ENCODE data around the gene HSPA1A.
"Not testable (repeated sequence)": the region's sequence is repeated elsewhere in the genome, so short reads cannot be mapped to it uniquely, and the experiment has no call there.

Gene HSPA1A

DNA sequence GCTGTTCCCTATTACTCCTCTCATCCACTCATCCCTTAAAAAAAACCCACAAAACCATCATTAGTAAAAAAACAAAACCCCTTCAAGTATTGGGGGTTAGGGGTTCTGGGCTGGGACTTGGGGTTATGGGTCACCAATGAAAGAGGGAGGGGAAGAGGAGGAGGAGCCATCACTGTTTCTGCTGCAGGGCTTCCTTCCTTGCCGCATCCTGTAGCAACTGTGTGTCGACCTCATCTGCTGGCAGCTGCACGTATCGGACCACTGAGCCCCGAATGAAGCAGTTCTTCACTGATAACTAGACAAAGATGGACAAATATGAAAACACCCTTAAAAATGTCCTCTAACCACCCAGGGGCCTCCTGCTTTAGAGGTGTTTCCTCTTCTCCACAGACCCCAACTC, 17.8 kb upstream of the HSPA1A start:
- no peak overlapping the region for H2BK15ac ChIP-seq (ENCODE audit: low read length)
- no peak for DNase-seq (ENCODE audit: low spot score)
- H3K18ac ChIP-seq (ENCODE audit: low read length), result no peak overlapping the region
- H3K27ac ChIP-seq (replicated peaks; ENCODE audit: low read length), result no peak overlapping the region
- H3K9ac ChIP-seq (ENCODE audit: low read depth, low read length, poor library complexity), result no peak overlapping the region
- no peak overlapping the region for H2AFZ ChIP-seq (ENCODE audit: low read length)
- H4K8ac ChIP-seq (ENCODE audit: low read depth, low read length), result no peak overlapping the region
- H3K23ac ChIP-seq (ENCODE audit: low read depth, low read length, poor library complexity), result no peak overlapping the region
- no peaks in the 10 kb centered on the region for H3K79me1 ChIP-seq (ENCODE audit: low read depth, low read length)
- H2BK120ac ChIP-seq (ENCODE audit: low read depth, low read length), result no peak overlapping the region
- no peak overlapping the region for H4K91ac ChIP-seq (ENCODE audit: low read depth, low read length, poor library complexity)
- peaks cover 0 to 5% of the 10 kb centered on the region in 2 donors for H3K4me1 ChIP-seq (ENCODE audit: control insufficient read depth in 2 of 2, insufficient read depth in 1 of 2, low read depth in 1 of 2, low read length in 2 of 2)
- H3K27me3 ChIP-seq (ENCODE audit: control insufficient read depth in 3 of 3, insufficient read depth in 3 of 3, low read depth in 1 of 3, low read length in 3 of 3), result no peaks in the 10 kb centered on the region
- H3K4me3 ChIP-seq (ENCODE audit: low read length in 2 of 2), result peak overlapping the region in 1 of 2 donors; percentile 51
- WGBS, 2 donors (ENCODE audit: extremely low coverage in 2 of 2, insufficient read length in 2 of 2, insufficient replicate concordance in 1 of 2), result no CpG with 5 or more reads among the region's 5 CpGs
- no peaks in the 10 kb centered on the region for H3K9me3 ChIP-seq (replicated peaks in 1 of 2; ENCODE audit: control insufficient read depth in 2 of 2, insufficient read depth in 1 of 2, low read depth in 1 of 2, low read length in 2 of 2)
- H3K4me2 ChIP-seq (ENCODE audit: insufficient read depth, low read length, poor library complexity, severe bottlenecking), result no peak overlapping the region
- peaks cover 9 to 59% of the 10 kb centered on the region in 2 donors for H3K36me3 ChIP-seq (replicated peaks in 1 of 2; ENCODE audit: control insufficient read depth in 2 of 2, insufficient read depth in 2 of 2, low read length in 2 of 2)
- H2BK12ac ChIP-seq (ENCODE audit: low read length), result no peak overlapping the region
- H3K4ac ChIP-seq (ENCODE audit: low read length), result no peak overlapping the region
- H2AK5ac ChIP-seq (ENCODE audit: low read depth, low read length), result no peak overlapping the region
- H2BK5ac ChIP-seq (ENCODE audit: low read length), result no peak overlapping the region
- no peak overlapping the region for H3K14ac ChIP-seq (ENCODE audit: low read length)

DNA sequence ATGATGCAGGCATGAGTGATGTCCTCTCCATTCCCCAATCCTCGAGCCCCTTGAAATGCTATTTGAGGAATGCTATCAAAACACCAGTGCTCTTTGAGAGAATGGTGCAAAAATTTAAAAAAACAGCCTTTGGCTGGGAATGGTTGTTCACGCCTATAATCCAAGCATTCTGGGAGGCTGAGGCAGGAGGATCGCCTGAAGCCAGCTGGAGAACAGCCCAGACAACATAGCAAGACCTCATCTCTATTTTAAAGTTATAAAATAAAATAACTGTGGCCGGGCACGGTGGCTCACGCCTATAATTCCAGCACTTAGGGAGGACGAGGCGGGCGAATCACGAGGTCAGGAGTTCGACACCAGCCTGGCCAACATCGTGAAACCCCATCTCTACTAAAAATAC, 15.6 kb upstream of the HSPA1A start:
- H3K9ac ChIP-seq (ENCODE audit: low read depth, low read length, poor library complexity), result no peak overlapping the region
- H3K4me3 ChIP-seq (ENCODE audit: low read length in 2 of 2), result no peak overlapping the region
- no peak overlapping the region for H2BK15ac ChIP-seq (ENCODE audit: low read length)
- DNase-seq (ENCODE audit: low spot score), result no peak
- no peak overlapping the region for H3K18ac ChIP-seq (ENCODE audit: low read length)
- no peak overlapping the region for H2BK120ac ChIP-seq (ENCODE audit: low read depth, low read length)
- H3K4me1 ChIP-seq (ENCODE audit: control insufficient read depth in 2 of 2, insufficient read depth in 1 of 2, low read depth in 1 of 2, low read length in 2 of 2), result peaks cover 0 to 2% of the 10 kb centered on the region in 2 donors
- H3K9me3 ChIP-seq (replicated peaks in 1 of 2; ENCODE audit: control insufficient read depth in 2 of 2, insufficient read depth in 1 of 2, low read depth in 1 of 2, low read length in 2 of 2), result no peaks in the 10 kb centered on the region
- H4K91ac ChIP-seq (ENCODE audit: low read depth, low read length, poor library complexity), result no peak overlapping the region
- no peak overlapping the region for H3K23ac ChIP-seq (ENCODE audit: low read depth, low read length, poor library complexity)
- H3K14ac ChIP-seq (ENCODE audit: low read length), result no peak overlapping the region
- H3K27me3 ChIP-seq (ENCODE audit: control insufficient read depth in 3 of 3, insufficient read depth in 3 of 3, low read depth in 1 of 3, low read length in 3 of 3), result no peaks in the 10 kb centered on the region
- no peak overlapping the region for H2AFZ ChIP-seq (ENCODE audit: low read length)
- no peak overlapping the region for H4K8ac ChIP-seq (ENCODE audit: low read depth, low read length)
- no peaks in the 10 kb centered on the region for H3K79me1 ChIP-seq (ENCODE audit: low read depth, low read length)
- no peak overlapping the region for H2BK5ac ChIP-seq (ENCODE audit: low read length)
- H3K36me3 ChIP-seq (replicated peaks in 1 of 2; ENCODE audit: control insufficient read depth in 2 of 2, insufficient read depth in 2 of 2, low read length in 2 of 2), result peaks cover 10 to 67% of the 10 kb centered on the region in 2 donors
- no peak overlapping the region for H3K27ac ChIP-seq (replicated peaks; ENCODE audit: low read length)
- no peak overlapping the region for H3K4me2 ChIP-seq (ENCODE audit: insufficient read depth, low read length, poor library complexity, severe bottlenecking)
- H2AK5ac ChIP-seq (ENCODE audit: low read depth, low read length), result no peak overlapping the region
- no peak overlapping the region for H2BK12ac ChIP-seq (ENCODE audit: low read length)
- no CpG with 5 or more reads among the region's 12 CpGs for WGBS, 2 donors (ENCODE audit: extremely low coverage in 2 of 2, insufficient read length in 2 of 2, insufficient replicate concordance in 1 of 2)
- H3K4ac ChIP-seq (ENCODE audit: low read length), result no peak overlapping the region

DNA sequence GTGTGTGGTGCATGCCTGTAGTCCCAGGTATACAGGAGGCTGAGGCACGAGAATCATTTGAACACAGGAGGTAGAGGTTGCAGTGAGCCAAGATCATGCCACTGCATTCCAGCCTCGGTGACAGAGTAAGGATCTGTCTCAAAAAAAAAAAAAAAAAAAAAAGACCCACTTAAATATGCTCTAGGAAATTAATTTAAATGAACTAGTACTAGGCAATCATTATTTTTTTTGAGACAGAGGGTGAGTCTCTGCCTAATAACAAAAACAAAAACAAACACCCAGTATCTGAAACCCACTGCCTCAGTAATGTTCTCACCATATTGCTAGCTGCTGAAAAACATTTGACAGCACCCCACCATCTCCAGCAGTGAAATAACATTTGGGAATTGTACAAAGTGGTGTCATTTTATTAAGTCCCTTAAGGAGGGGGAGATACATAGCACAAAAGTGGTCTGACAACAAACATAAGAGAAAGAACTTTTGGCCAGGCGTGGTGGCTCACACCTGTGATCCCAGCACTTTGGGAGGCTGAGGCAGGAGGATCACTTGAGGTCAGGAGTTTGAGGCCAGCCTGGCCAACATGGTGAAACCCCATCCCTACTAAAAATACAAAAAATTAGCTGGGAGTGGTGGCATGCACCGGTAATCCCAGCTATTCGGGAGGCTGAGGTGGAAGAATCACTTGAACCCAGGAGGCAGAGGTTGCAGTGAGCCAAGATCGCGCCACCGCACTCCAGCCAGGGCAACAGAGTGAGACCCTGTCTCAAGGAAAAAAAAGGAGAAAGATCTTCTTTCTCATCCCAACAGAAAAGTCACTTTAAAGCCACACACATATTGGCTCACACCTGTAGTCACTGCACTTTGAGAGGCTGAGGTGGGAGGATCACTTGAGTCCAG, 14.1 kb upstream of the HSPA1A start:
- H3K79me1 ChIP-seq (ENCODE audit: low read depth, low read length); H2AK5ac ChIP-seq (ENCODE audit: low read depth, low read length); H2BK120ac ChIP-seq (ENCODE audit: low read depth, low read length); H3K4ac ChIP-seq (ENCODE audit: low read length); H2BK12ac ChIP-seq (ENCODE audit: low read length); H2BK15ac ChIP-seq (ENCODE audit: low read length); H2AFZ ChIP-seq (ENCODE audit: low read length); H3K23ac ChIP-seq (ENCODE audit: low read depth, low read length, poor library complexity); H3K27ac ChIP-seq (replicated peaks; ENCODE audit: low read length); H4K8ac ChIP-seq (ENCODE audit: low read depth, low read length); H3K27me3 ChIP-seq (ENCODE audit: control insufficient read depth in 3 of 3, insufficient read depth in 3 of 3, low read depth in 1 of 3, low read length in 3 of 3); H3K4me1 ChIP-seq (ENCODE audit: control insufficient read depth in 2 of 2, insufficient read depth in 1 of 2, low read depth in 1 of 2, low read length in 2 of 2); H3K4me2 ChIP-seq (ENCODE audit: insufficient read depth, low read length, poor library complexity, severe bottlenecking); H4K91ac ChIP-seq (ENCODE audit: low read depth, low read length, poor library complexity); H3K9me3 ChIP-seq (replicated peaks in 1 of 2; ENCODE audit: control insufficient read depth in 2 of 2, insufficient read depth in 1 of 2, low read depth in 1 of 2, low read length in 2 of 2); H3K4me3 ChIP-seq (ENCODE audit: low read length in 2 of 2); H3K14ac ChIP-seq (ENCODE audit: low read length); H3K18ac ChIP-seq (ENCODE audit: low read length); DNase-seq (ENCODE audit: low spot score); H3K9ac ChIP-seq (ENCODE audit: low read depth, low read length, poor library complexity); H2BK5ac ChIP-seq (ENCODE audit: low read length): not testable (repeated sequence)
- no CpG with 5 or more reads among the region's 8 CpGs for WGBS, 2 donors (ENCODE audit: extremely low coverage in 2 of 2, insufficient read length in 2 of 2, insufficient replicate concordance in 1 of 2)
- H3K36me3 ChIP-seq (replicated peaks in 1 of 2; ENCODE audit: control insufficient read depth in 2 of 2, insufficient read depth in 2 of 2, low read length in 2 of 2), result peaks cover 10 to 76% of the 10 kb centered on the region in 2 donors

DNA sequence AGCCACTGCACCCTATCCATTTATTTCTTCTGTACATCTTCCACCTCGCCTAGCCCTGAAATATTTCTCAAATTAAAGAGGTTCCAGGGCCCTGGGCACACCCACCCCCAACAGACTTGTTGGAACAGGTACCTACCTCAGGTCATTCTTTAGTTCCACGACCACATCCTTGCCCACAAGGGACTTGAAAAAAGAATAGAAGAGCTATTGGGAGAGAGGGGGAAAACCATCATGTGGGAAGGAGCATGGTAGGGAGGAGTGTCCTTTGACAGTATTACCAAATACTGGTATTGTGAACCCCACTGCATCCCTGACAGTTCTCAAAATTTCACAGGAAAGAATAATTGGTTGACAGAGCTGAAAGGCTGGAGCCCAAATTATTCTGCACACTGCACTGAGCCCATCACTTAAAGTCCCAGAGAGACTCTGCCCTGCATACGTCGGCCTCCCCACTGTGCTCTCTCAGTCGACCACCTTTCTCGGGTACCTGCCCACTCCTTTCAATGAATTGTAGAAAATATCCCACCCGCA, 9.3 kb upstream of the HSPA1A start:
- Histone ChIP-seq H2BK12ac (ENCODE audit: low read length) (no peak overlapping the region), H3K27ac (replicated peaks; ENCODE audit: low read length) (peak overlapping the region; percentile 96), H3K36me3 (replicated peaks in 1 of 2; ENCODE audit: control insufficient read depth in 2 of 2, insufficient read depth in 2 of 2, low read length in 2 of 2) (peaks cover 3 to 39% of the 10 kb centered on the region in 2 donors), H3K4me1 (ENCODE audit: control insufficient read depth in 2 of 2, insufficient read depth in 1 of 2, low read depth in 1 of 2, low read length in 2 of 2) (peaks cover 2% of the 10 kb centered on the region in 2 donors), H3K79me1 (ENCODE audit: low read depth, low read length) (peaks cover 2% of the 10 kb centered on the region), H2BK120ac (ENCODE audit: low read depth, low read length) (no peak overlapping the region), H3K18ac (ENCODE audit: low read length) (peak overlapping the region; percentile 12), H3K9ac (ENCODE audit: low read depth, low read length, poor library complexity) (peak overlapping the region; percentile 71), H4K91ac (ENCODE audit: low read depth, low read length, poor library complexity) (no peak overlapping the region), H2BK15ac (ENCODE audit: low read length) (no peak overlapping the region), H2AK5ac (ENCODE audit: low read depth, low read length) (no peak overlapping the region), H3K23ac (ENCODE audit: low read depth, low read length, poor library complexity) (no peak overlapping the region), H3K4ac (ENCODE audit: low read length) (no peak overlapping the region), H3K4me3 (ENCODE audit: low read length in 2 of 2) (peak overlapping the region; percentile 76 to 100), H3K14ac (ENCODE audit: low read length) (no peak overlapping the region), H3K9me3 (replicated peaks in 1 of 2; ENCODE audit: control insufficient read depth in 2 of 2, insufficient read depth in 1 of 2, low read depth in 1 of 2, low read length in 2 of 2) (no peaks in the 10 kb centered on the region), H4K8ac (ENCODE audit: low read depth, low read length) (no peak overlapping the region), H2BK5ac (ENCODE audit: low read length) (no peak overlapping the region), H2AFZ (ENCODE audit: low read length) (peak overlapping the region; percentile 98), H3K4me2 (ENCODE audit: insufficient read depth, low read length, poor library complexity, severe bottlenecking) (peak overlapping the region; percentile 74), H3K27me3 (ENCODE audit: control insufficient read depth in 3 of 3, insufficient read depth in 3 of 3, low read depth in 1 of 3, low read length in 3 of 3) (no peaks in the 10 kb centered on the region)
- no CpG with 5 or more reads among the region's 7 CpGs for WGBS, 2 donors (ENCODE audit: extremely low coverage in 2 of 2, insufficient read length in 2 of 2, insufficient replicate concordance in 1 of 2)
- DNase-seq (ENCODE audit: low spot score), result no peak

Data from neuronal stem cell (in vitro differentiated cells).